Calu3 (cell line): ENCODE results near the gene RABAC1. TPM values are rescaled to one million over a fixed set of nuclear protein-coding genes. Genes with fewer than 3 reads are reported as not detected.

Experiments used
- Bru-seq: library from RNA; stranded (reverse); fragments of 400-500 nt; gene quantifications from one replicate; lab custom pipeline; 2021; lab: Mats Ljungman, UMichigan
- BruChase-seq, 2 experiments: library from RNA; stranded (reverse); fragments of 400-500 nt; gene quantifications; one replicate each; lab custom pipeline; 2021; lab: Mats Ljungman, UMichigan
- BruUV-seq: library from RNA; stranded (reverse); fragments of 400-500 nt; replicated peaks from 2 replicates; lab custom pipeline; 2021; lab: Mats Ljungman, UMichigan
- CTCF ChIA-PET: fragments of 300-600 bp; sonication (Branson Sonifier 250); formaldehyde crosslinking; loops from one replicate; lab custom pipeline; 2022; ENCODE audit warnings: antibody characterized with exemption; lab: Charles Lee
- DNase-seq: peaks from one replicate; pipeline ENCODE4 v3.0.0; 2022
- H3K27ac Mint-ChIP-seq: one replicate; pipeline ENCODE4 v1.8.0; 2022; ENCODE audit warnings: mixed read lengths; ENCODE audit not compliant: unreplicated experiment
- H3K27me3 Mint-ChIP-seq: one replicate; pipeline ENCODE4 v1.8.0; 2022; ENCODE audit warnings: mixed read lengths; ENCODE audit not compliant: unreplicated experiment
- H3K36me3 Mint-ChIP-seq: one replicate; pipeline ENCODE4 v1.8.0; 2022; ENCODE audit warnings: mild to moderate bottlenecking, moderate library complexity, mixed read lengths; ENCODE audit not compliant: insufficient read depth, unreplicated experiment
- H3K4me1 Mint-ChIP-seq: one replicate; pipeline ENCODE4 v1.8.0; 2022; ENCODE audit warnings: mild to moderate bottlenecking, low read depth, mixed read lengths; ENCODE audit not compliant: unreplicated experiment
- H3K4me3 Mint-ChIP-seq: one replicate; pipeline ENCODE4 v1.8.0; 2022; ENCODE audit warnings: mild to moderate bottlenecking, low read depth, moderate library complexity, mixed read lengths; ENCODE audit not compliant: unreplicated experiment
- H3K9me3 Mint-ChIP-seq: one replicate; pipeline ENCODE4 v1.8.0; 2022; ENCODE audit warnings: low read depth, mixed read lengths; ENCODE audit not compliant: unreplicated experiment
- intact Hi-C: fragments of 100-400 bp; cut with micrococcal nuclease; formaldehyde crosslinking; loops from one replicate; pipeline ENCODE4 v1.10.0; 2022; ENCODE audit not compliant: unreplicated experiment
- long read RNA-seq: library from polyadenylated mRNA; stranded (forward); transcript quantifications from one replicate; pipeline ENCODE4 v2.0.0, GENCODE V29; 2022
- total RNA-seq: library from RNA; stranded (reverse); gene quantifications from 2 replicates; pipeline ENCODE4 v1.2.3, GENCODE V29; 2022
- TF ChIP-seq, protein P1 (sequence below): fragments of 200-600 bp; IDR thresholded peaks from one replicate; pipeline ENCODE4 v1.8.0; 2022; ENCODE audit warnings: antibody characterized with exemption; ENCODE audit not compliant: unreplicated experiment

Gene RABAC1
- total RNA-seq (116 and 126 TPM in 2 replicates), Bru-seq, nascent RNA (percentile 70 among the genes with signal in this experiment), BruChase-seq, experiment 1, labeled RNA remaining after a 6-hour chase (percentile 93 among the genes with signal in this experiment), BruChase-seq, experiment 2, labeled RNA remaining after a 2-hour chase (percentile 85 among the genes with signal in this experiment)
- long read RNA-seq, transcript RABAC1-204 (1 exons, 662 nt): minor isoform, 8 of 250 reads
- long read RNA-seq, transcript RABAC1-201 (5 exons, 821 nt): major isoform, 216 of 250 reads
- long read RNA-seq, partial matches to known transcripts: 7 of 250 reads
- long read RNA-seq, other reads (novel, unspliced or antisense): 14 of 250 reads

DNA sequence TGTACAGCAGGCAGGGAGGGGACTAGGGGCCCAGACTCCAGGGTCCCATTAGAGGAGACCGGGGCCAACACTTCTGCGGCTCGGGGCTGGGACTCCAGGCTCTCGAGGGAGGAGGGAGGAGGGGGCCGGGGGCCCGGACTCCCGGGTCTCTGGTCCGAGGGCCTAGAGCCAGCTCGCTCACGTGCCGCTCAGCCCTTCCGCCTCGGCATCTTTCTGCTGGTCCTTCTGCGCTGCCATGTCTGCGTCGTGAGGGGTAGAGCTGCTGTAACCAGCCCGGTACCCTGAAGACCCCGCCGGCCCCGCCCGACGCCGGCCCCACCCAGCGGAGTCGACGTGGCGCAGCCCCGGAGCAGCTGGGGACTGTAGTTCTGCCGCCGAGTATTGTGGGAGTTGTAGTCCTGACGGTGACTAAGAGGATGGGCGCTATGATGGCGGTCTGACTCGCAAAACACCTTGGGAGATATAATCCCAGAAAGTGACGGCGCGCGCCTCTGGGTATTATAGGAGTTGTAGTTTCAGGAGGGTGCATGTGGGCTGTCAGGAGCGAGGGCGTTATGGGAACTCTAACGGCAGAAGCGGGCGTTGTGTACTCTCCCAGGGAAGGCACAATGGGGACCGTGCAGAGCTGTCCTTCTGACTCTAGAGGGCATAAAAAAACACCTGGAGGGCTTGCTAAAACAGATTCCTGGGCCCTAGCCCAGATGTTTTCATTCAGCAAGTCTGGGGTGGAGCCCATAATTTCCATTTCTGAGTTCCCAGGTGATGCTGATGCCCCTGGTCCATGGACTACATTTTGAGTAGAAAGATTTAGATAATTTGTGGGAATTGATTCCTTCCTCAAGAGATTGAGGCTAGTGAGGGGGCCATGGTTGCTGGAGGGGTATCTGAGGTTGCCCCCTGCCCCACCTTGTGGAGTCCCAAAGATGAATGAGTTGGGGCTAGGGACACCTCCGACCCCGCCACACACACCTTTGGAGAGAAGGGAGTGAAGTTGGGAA, at the start of gene RABAC1:
RABAC1 (minus strand) TSS at position 266 of the 998 bp plus-strand sequence; CDS start at position 237, 29 bp downstream.
- H3K27ac Mint-ChIP-seq: peak within 1 kb of the TSS; percentile 68
- CTCF ChIA-PET: interaction anchor here (0.6 to 2.7 kb wide), 6 partner anchors 24 to 167 kb away, joined by 3 to 9 read pairs (median 5); no protein-coding TSS in a partner anchor
- BruUV-seq: no TSS peak

DNA sequence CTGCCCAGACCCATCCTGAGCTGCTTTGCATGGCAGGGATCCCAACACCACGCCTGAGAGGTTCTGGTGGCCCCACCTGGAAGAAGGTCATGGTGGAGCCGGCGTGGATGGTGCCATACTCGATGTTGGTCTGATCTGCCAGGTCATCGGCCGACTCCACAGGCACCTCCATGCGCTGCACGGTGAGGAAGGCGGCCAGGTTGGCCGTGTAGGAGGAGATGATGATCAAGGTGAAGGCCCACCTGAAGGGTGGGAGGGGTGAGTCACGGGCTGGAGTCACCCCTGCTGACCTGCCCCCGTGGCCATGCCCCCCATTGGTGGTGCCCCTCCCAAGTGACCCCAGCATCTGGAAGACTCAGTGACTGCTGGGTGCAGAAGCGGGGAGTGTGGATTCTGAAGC, 47.4 kb upstream of the RABAC1 start:
- intact Hi-C loops: no loop called here
- no peak overlapping the region for H3K4me3 Mint-ChIP-seq
- H3K4me1 Mint-ChIP-seq: peaks cover 14% of the 10 kb centered on the region
- BruUV-seq: no TSS peak
- CTCF ChIA-PET: no interaction called here
- no peak overlapping the region for H3K27ac Mint-ChIP-seq
- H3K27me3 Mint-ChIP-seq: peaks cover 52% of the 10 kb centered on the region
- no peak for DNase-seq
- peaks cover 3% of the 10 kb centered on the region for H3K9me3 Mint-ChIP-seq
- TF ChIP-seq, protein P1, sequence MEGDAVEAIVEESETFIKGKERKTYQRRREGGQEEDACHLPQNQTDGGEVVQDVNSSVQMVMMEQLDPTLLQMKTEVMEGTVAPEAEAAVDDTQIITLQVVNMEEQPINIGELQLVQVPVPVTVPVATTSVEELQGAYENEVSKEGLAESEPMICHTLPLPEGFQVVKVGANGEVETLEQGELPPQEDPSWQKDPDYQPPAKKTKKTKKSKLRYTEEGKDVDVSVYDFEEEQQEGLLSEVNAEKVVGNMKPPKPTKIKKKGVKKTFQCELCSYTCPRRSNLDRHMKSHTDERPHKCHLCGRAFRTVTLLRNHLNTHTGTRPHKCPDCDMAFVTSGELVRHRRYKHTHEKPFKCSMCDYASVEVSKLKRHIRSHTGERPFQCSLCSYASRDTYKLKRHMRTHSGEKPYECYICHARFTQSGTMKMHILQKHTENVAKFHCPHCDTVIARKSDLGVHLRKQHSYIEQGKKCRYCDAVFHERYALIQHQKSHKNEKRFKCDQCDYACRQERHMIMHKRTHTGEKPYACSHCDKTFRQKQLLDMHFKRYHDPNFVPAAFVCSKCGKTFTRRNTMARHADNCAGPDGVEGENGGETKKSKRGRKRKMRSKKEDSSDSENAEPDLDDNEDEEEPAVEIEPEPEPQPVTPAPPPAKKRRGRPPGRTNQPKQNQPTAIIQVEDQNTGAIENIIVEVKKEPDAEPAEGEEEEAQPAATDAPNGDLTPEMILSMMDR: no peak
- peaks cover 9% of the 10 kb centered on the region for H3K36me3 Mint-ChIP-seq

More for the DNA sequence above, at the start of gene RABAC1:
- peak within 1 kb of the TSS; percentile 80 for H3K4me3 Mint-ChIP-seq
- intact Hi-C loops: loop anchor here (10.0 kb wide), 1 partner anchor 165 kb away; the partner anchor contains the start of gene CEACAM3
- H3K9me3 Mint-ChIP-seq: no peaks in the 10 kb centered on the region
- TF ChIP-seq, protein P1: no peak
- DNase-seq: peak; percentile 93
- H3K36me3 Mint-ChIP-seq: peaks cover 24% of the 10 kb centered on the region
- no peaks in the 10 kb centered on the region for H3K27me3 Mint-ChIP-seq
- peaks cover 23% of the 10 kb centered on the region for H3K4me1 Mint-ChIP-seq

DNA sequence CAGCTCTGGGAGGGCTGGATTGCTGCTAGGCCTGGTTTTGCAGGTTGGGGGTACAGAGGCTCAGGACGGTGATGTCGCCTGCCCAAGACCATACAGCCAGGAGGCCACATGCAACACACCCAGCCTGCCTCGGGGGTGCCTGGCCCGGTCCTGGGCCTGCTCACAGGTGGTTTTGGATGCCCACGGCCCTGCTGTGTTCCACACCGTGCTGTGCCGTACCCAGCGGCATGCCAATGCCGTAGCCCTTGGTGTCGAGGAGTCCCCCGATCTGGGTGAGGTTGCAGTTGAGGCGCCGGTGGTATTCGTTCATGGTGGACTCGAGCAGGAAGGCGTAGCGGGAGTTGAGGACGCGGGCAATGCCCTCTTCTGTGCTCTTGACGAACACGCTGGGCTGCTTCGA, 46.4 kb upstream of the RABAC1 start:
- CTCF ChIA-PET: interaction anchor here (0.6 kb wide), 1 partner anchor 40 kb away, joined by 5 read pairs; no protein-coding TSS in a partner anchor
- peaks cover 62% of the 10 kb centered on the region for H3K27me3 Mint-ChIP-seq
- DNase-seq: no peak
- no peak overlapping the region for H3K4me3 Mint-ChIP-seq
- peaks cover 8% of the 10 kb centered on the region for H3K36me3 Mint-ChIP-seq
- TF ChIP-seq, protein P1: no peak
- intact Hi-C loops: no loop called here
- peaks cover 10% of the 10 kb centered on the region for H3K4me1 Mint-ChIP-seq
- peaks cover 3% of the 10 kb centered on the region for H3K9me3 Mint-ChIP-seq
- no peak overlapping the region for H3K27ac Mint-ChIP-seq
- BruUV-seq: no TSS peak
